Heart left ventricle (tissue), 16 donors: ENCODE measurements around the gene PDCD1. TPM values are rescaled to one million over a fixed set of nuclear protein-coding genes. Genes with fewer than 3 reads are reported as not detected.
A peak's percentile ranks its signal among the peaks of the same experiment; 100 is the strongest.
"Not testable (repeated sequence)": the region's sequence is repeated elsewhere in the genome, so short reads cannot be mapped to it uniquely, and the experiment has no call there.

Source experiments
- ATAC-seq, 4 donors: fragments of 200-7000 bp; cut with Tn5 transposase; one replicate each; pipeline ENCODE4 v1.9.1; 2020 to 2022; ENCODE audit warnings: moderate library complexity in 4 of 4, mild to moderate bottlenecking in 3 of 4, moderate number of reproducible peaks in 1 of 4
- DNase-seq, 5 donors: peaks; one replicate each; pipeline ENCODE4 v3.0.0-alpha.2; 2020
- H3K27ac ChIP-seq, 12 donors: fragments of 200-600 bp; sonication (generic) in 4 of 12; one replicate each; pipeline versions ENCODE4 v1.5.0 to v1.8.0; 2016 to 2022; ENCODE audit warnings: mild to moderate bottlenecking in 2 of 12
- H3K27me3 ChIP-seq, 9 donors: fragments of 200-600 bp; sonication (generic) in 2 of 9; one replicate each; pipeline versions ENCODE4 v1.5.1 to v1.8.0; 2016 to 2022; ENCODE audit warnings: mild to moderate bottlenecking in 3 of 9
- H3K36me3 ChIP-seq, 9 donors: fragments of 200-600 bp; sonication (generic) in 2 of 9; one replicate each; pipeline versions ENCODE4 v1.5.0 to v1.8.0; 2018 to 2022; ENCODE audit warnings: mild to moderate bottlenecking in 2 of 9
- H3K4me1 ChIP-seq, 12 donors: fragments of 200-600 bp; sonication (generic) in 4 of 12; one replicate each; pipeline versions ENCODE4 v1.5.0 to v1.8.0; 2016 to 2022; ENCODE audit warnings: mild to moderate bottlenecking in 3 of 12
- H3K4me3 ChIP-seq, 12 donors: fragments of 200-600 bp; sonication (generic) in 4 of 12; one replicate each; pipeline versions ENCODE4 v1.5.0 to v1.8.0; 2017 to 2022; ENCODE audit warnings: mild to moderate bottlenecking in 9 of 12, moderate library complexity in 4 of 12
- H3K9me3 ChIP-seq, 12 donors: fragments of 200-600 bp; sonication (generic) in 4 of 12; one replicate each; pipeline versions ENCODE4 v1.5.0 to v1.8.0; 2016 to 2022; ENCODE audit warnings: mild to moderate bottlenecking in 1 of 12
- CTCF ChIP-seq, 12 donors: fragments of 200-600 bp; sonication (generic) in 4 of 12; IDR thresholded peaks; one replicate each; pipeline versions ENCODE4 v1.5.0 to v1.8.0; 2018 to 2022; ENCODE audit warnings: antibody characterized with exemption in 12 of 12, mild to moderate bottlenecking in 5 of 12
- POLR2A ChIP-seq, 2 donors: fragments of 450-650 bp; IDR thresholded peaks; one replicate each; pipeline ENCODE4 v1.6.1; 2017; ENCODE audit warnings: antibody characterized with exemption in 2 of 2, mild to moderate bottlenecking in 2 of 2, moderate library complexity in 2 of 2
- WGBS, 4 donors: extraction: QIAGEN DNeasy Blood & Tissue Kit in 2 of 4; methylation state at CpG; one replicate each; pipeline versions ENCODE4 v1.1.5 to v1.1.7; 2013 to 2018; 5-methylcytosine and 5-hydroxymethylcytosine counted together
- intact Hi-C, 10 donors: fragments of 100-400 bp; cut with DNase I; formaldehyde crosslinking; loops; one replicate each; pipeline versions ENCODE4 v1.11.1 to v1.14.2; 2022
- polyA plus RNA-seq, 2 donors: library from polyadenylated mRNA; stranded (reverse); fragments of 200-250 nt; gene quantifications; one replicate each; pipeline ENCODE4 v1.2.3, GENCODE V29; 2013
- total RNA-seq, 9 donors: library from RNA; depleted of rRNA in 2 of 9; stranded (reverse); fragments of >200 nt in 2 of 9; fragmentation: NEBNext Ultra II Directional in 3 of 9; extraction: Animal tissue kit (Norgen Biotek cat#: 25700) in 3 of 9; gene quantifications; one replicate each; pipeline versions ENCODE4 v1.1.0 to v1.2.4, GENCODE V29; 2016 to 2023
- donor health status: ischemic (EF 13 %, LVEDD 7.1; RV severe dilation, severe dysfunction).
- donor health status: healthy with polysubstance abuse.
- donor health status: DM: no; HTN: yes; CAD: no.
- donor health status: DM: no; HTN: no; CAD: no.
- donor health status: ischemic (EF 25% LVEDD 6.9; RV normal size, moderate dysfunction).
- donor health status: ischemic (EF 25% LVEDD 5.7; RV mildly dilated, moderate dysfunction).
- donor health status: healthy.
- donor health status: DM: yes; HTN: yes; CAD: no.
- donor health status: ischemic (EF 35%, LVEDD 5.7; RV mildly dilated, moderate dysfunction).
- donor health status: nonischemic (EF 11% LVEDD 7.7; RV severe dilation, severe dysfunction).
- donor health status: DM: yes; HTN: yes; CAD: no.
- donor health status: PGD.
- donor health status: ischemic (EF 29% LVEDD 5.4; RV normal size, mild dysfunction).
- donor health status: nonischemic (EF 23%, LVEDD 6.1; RV moderate dilation, normal function).

Gene PDCD1
- total and polyA plus RNA-seq, 11 donors: 0.27 to 7.6 (median 1.4) TPM

GRCh38 chr2:241818229-241818942 lies 40.3 kb downstream of the PDCD1 start:
- no peaks in the 10 kb centered on the region for H3K36me3 ChIP-seq
- no peak for ATAC-seq

GRCh38 chr2:241817821-241818215 lies 40.9 kb downstream of the PDCD1 start:
- ATAC-seq, intact Hi-C loops, H3K36me3 ChIP-seq, H3K9me3 ChIP-seq, DNase-seq, H3K4me3 ChIP-seq, H3K27me3 ChIP-seq, H3K27ac ChIP-seq: not testable (repeated sequence)
- WGBS, 4 donors: 82 to 89% (median 86%) methylated on average over 10 of the region's 10 CpGs
- H3K4me1 ChIP-seq: peaks cover 0 to 17% (median 5%) of the 10 kb centered on the region in 12 donors

More at GRCh38 chr2:241818229-241818942, 40.3 kb downstream of the PDCD1 start:
- DNase-seq: peak in 2 of 5 donors; percentile 21 to 52
- Histone ChIP-seq H3K4me3 (no peak overlapping the region), H3K9me3 (no peaks in the 10 kb centered on the region), H3K27ac (no peak overlapping the region), H3K4me1 (peaks cover 0 to 17% (median 1%) of the 10 kb centered on the region in 12 donors), H3K27me3 (no peaks in the 10 kb centered on the region)
- intact Hi-C loops: no loop called here
- 74 to 85% (median 83%) methylated on average over 11 to 25 of the region's 25 CpGs for WGBS, 4 donors
- no peak for TF ChIP-seq CTCF (IDR thresholded peaks at IDR 0.05)
- no peak for TF ChIP-seq POLR2A (IDR thresholded peaks at IDR 0.05)

GRCh38 chr2:241817126-241817820 lies 41.4 kb downstream of the PDCD1 start:
- no peaks in the 10 kb centered on the region for H3K27me3 ChIP-seq
- ATAC-seq: peak in 1 of 4 donors; percentile 6
- no peaks in the 10 kb centered on the region for H3K36me3 ChIP-seq
- peak overlapping the region in 1 of 12 donors; percentile 56 for H3K27ac ChIP-seq
- 40 to 64% (median 49%) methylated on average over 16 of the region's 16 CpGs for WGBS, 4 donors
- DNase-seq: peak in 3 of 5 donors; percentile 17 to 49 (median 25)
- H3K9me3 ChIP-seq: no peaks in the 10 kb centered on the region
- intact Hi-C loops: no loop called here
- H3K4me3 ChIP-seq: no peak overlapping the region
- H3K4me1 ChIP-seq: peaks cover 0 to 17% (median 5%) of the 10 kb centered on the region in 12 donors
- TF ChIP-seq POLR2A (IDR thresholded peaks at IDR 0.05): no peak

GRCh38 chr2:241816431-241817121 lies 42.1 kb downstream of the PDCD1 start:
- 42 to 82% (median 75%) methylated on average over 7 to 33 of the region's 33 CpGs for WGBS, 4 donors
- intact Hi-C loops: no loop called here
- Histone ChIP-seq H3K4me1 (peaks cover 0 to 15% (median 5%) of the 10 kb centered on the region in 12 donors), H3K27me3 (no peaks in the 10 kb centered on the region), H3K4me3 (no peak overlapping the region), H3K9me3 (no peaks in the 10 kb centered on the region), H3K27ac (peak overlapping the region in 1 of 12 donors; percentile 56), H3K36me3 (no peaks in the 10 kb centered on the region)
- DNase-seq (peak in 2 of 5 donors; percentile 23 to 61), ATAC-seq (no peak)
- no peak for TF ChIP-seq POLR2A (IDR thresholded peaks at IDR 0.05)
- TF ChIP-seq CTCF (IDR thresholded peaks at IDR 0.05): no peak
